ENCODE data around the gene SORL1.

GRCh38 chr11:121576531-121576930 lies 124.4 kb downstream of the SORL1 start:
- no peak for TF ChIP-seq CTCF (IDR thresholded peaks at IDR 0.05)
- no peak for TF ChIP-seq POLR2AphosphoS5 (IDR thresholded peaks at IDR 0.05)
- TF ChIP-seq POLR2A (IDR thresholded peaks at IDR 0.05), result no peak
- no peak for TF ChIP-seq EP300 (IDR thresholded peaks at IDR 0.05)

Data from suprapubic skin (tissue), 4 donors.